Measurements from ENCODE around the gene NDEL1. TPM values are rescaled to one million over a fixed set of nuclear protein-coding genes. Genes with fewer than 3 reads are reported as not detected.

Gene NDEL1
- total RNA-seq, 4 donors from 2014 or later = 172 to 237 (median 230) TPM

DNA sequence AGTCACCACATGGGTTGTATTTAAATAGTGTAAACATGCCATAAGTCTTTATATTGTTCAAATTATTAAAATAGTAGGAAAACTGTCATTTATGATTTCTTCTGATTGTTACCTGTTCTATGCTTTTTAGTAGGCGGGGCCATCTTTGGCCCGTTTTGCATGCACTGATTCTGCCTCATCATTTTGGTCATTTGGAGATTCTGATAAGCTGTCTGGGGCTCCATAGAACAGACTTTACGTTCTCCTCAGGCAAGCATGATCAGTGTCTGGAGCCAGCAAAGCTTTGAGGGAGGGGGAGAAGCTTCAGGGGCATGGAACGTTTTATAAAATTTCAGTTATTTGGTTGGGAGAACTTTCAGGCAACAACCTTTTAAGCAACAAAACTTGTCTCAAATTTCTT, 8.8 kb downstream of the NDEL1 start:
- Histone ChIP-seq H3K27ac (no peak overlapping the region), H3K4me1 (peaks cover 47% of the 10 kb centered on the region), H3K9me3 (no peaks in the 10 kb centered on the region), H3K4me3 (no peak overlapping the region), H3K27me3 (no peaks in the 10 kb centered on the region), H3K36me3 (peaks cover 48% of the 10 kb centered on the region)
- TF ChIP-seq POLR2AphosphoS5 (IDR thresholded peaks at IDR 0.05) (no peak), EP300 (IDR thresholded peaks at IDR 0.05) (no peak), CTCF (IDR thresholded peaks at IDR 0.05) (no peak), POLR2A (IDR thresholded peaks at IDR 0.05) (no peak)
- 71% methylated on average over 4 of the region's 4 CpGs for WGBS
- DNase-seq (ENCODE audit: low spot score in 2 of 2) = no peak

DNA sequence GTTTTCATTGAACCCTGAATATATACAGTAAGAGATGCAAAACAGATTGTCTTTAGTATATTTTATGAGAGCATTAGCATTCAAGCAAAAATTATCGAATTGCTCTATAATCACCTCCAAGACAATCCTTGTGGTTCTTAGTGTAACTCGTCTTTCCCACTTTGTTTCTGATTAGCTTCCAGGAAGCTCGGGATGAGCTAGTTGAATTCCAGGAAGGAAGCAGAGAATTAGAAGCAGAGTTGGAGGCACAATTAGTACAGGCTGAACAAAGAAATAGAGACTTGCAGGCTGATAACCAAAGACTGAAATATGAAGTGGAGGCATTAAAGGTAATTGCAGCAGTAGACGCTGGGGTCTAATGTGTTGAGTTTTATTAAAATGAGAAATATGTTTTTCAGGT, 9.9 kb downstream of the NDEL1 start:
- peaks cover 55% of the 10 kb centered on the region for H3K36me3 ChIP-seq

DNA sequence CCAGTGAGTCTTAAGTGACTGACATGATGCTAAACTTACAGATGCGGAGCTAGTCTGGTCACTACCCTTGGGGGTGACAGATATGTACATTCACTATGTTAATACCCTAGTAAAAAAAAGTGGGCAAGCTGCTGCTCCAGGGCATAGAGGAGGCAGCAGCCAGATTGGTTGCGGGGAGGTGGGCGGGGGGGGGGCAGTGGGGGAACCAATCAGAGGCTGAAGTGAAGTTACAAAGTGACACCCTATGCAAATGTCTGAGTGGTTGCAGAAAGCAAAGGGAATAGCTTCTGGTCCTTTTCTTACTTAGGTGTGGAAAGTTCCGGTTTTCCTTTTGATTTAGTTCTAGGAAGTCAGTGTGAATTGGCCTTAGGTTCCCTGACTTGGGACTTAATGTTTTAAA, 12.1 kb downstream of the NDEL1 start:
- WGBS = 57% methylated on average over 4 of the region's 4 CpGs
- Histone ChIP-seq H3K4me3 (no peak overlapping the region), H3K4me1 (peaks cover 34% of the 10 kb centered on the region), H3K27ac (no peak overlapping the region), H3K9me3 (no peaks in the 10 kb centered on the region), H3K27me3 (no peaks in the 10 kb centered on the region), H3K36me3 (peaks cover 76% of the 10 kb centered on the region)
- no peak for DNase-seq (ENCODE audit: low spot score in 2 of 2)
- no peak for TF ChIP-seq POLR2A (IDR thresholded peaks at IDR 0.05)
- TF ChIP-seq POLR2AphosphoS5 (IDR thresholded peaks at IDR 0.05) = no peak
- TF ChIP-seq CTCF (IDR thresholded peaks at IDR 0.05) = no peak
- no peak for TF ChIP-seq EP300 (IDR thresholded peaks at IDR 0.05)

More for the DNA sequence above, 9.9 kb downstream of the NDEL1 start:
- TF ChIP-seq POLR2AphosphoS5 (IDR thresholded peaks at IDR 0.05) (no peak), POLR2A (IDR thresholded peaks at IDR 0.05) (no peak), EP300 (IDR thresholded peaks at IDR 0.05) (no peak), CTCF (IDR thresholded peaks at IDR 0.05) (no peak)
- Histone ChIP-seq H3K9me3 (no peaks in the 10 kb centered on the region), H3K27ac (no peak overlapping the region), H3K27me3 (no peaks in the 10 kb centered on the region), H3K4me1 (peaks cover 47% of the 10 kb centered on the region), H3K4me3 (no peak overlapping the region)
- DNase-seq (ENCODE audit: low spot score in 2 of 2) = no peak
- 55% methylated on average over 4 of the region's 4 CpGs for WGBS

DNA sequence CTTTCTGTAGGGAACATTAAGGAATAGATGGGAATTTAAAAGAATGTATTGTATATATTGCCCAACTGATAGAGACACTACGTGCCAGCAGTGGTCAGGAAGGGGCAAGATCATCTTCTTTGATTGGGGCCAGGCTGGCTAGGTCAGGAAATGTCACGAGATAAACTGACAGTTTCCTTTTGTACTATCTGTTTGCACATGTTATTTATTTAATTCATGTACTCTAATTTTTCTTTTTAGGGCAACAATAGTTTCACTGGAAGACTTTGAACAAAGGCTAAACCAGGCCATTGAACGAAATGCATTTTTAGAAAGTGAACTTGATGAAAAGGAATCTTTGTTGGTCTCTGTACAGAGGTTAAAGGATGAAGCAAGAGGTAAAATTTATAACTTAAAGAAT, 12.6 kb downstream of the NDEL1 start:
- Histone ChIP-seq H3K36me3 (peaks cover 81% of the 10 kb centered on the region), H3K27ac (no peak overlapping the region), H3K4me1 (peaks cover 34% of the 10 kb centered on the region), H3K9me3 (no peaks in the 10 kb centered on the region), H3K27me3 (no peaks in the 10 kb centered on the region), H3K4me3 (no peak overlapping the region)
- WGBS = 59% methylated on average over 3 of the region's 3 CpGs
- DNase-seq (ENCODE audit: low spot score in 2 of 2) = no peak
- TF ChIP-seq POLR2A (IDR thresholded peaks at IDR 0.05) (no peak), POLR2AphosphoS5 (IDR thresholded peaks at IDR 0.05) (no peak), CTCF (IDR thresholded peaks at IDR 0.05) (no peak), EP300 (IDR thresholded peaks at IDR 0.05) (no peak)

DNA sequence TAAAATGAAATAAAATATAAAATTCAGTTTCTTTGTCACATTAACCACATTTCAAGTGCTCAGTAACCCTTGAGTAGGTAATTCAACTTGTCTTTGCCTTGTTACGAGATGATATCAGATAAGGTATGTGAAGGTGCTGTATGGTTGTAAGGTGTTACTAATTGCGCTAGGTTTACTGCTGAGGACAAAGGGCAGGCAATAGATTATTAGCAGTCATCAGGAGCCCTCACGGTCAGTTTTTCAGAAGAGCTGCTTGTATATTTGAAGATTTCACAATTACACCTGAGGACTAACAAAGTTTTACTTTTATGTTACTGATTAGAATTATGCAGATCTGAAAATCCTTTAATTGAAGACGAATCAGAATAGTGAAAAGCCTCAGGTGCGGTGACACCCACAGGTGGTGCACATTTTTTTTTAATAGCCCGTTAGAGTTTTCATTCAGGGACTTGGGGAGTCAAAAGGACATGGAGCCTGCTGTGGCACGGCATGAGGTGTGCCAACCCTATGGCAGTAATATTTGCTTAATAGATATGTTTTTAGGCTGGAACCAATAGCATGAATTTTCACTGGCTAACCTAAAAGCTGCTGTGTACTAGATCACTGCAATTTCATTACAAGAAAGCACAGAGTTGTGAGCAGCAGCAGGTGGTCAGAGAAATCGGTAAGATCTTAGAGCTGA, 16.4 kb downstream of the NDEL1 start:
- H3K9me3 ChIP-seq = no peaks in the 10 kb centered on the region
- peaks cover 8% of the 10 kb centered on the region for H3K4me1 ChIP-seq
- no peaks in the 10 kb centered on the region for H3K27me3 ChIP-seq
- no peak overlapping the region for H3K27ac ChIP-seq
- peaks cover 85% of the 10 kb centered on the region for H3K36me3 ChIP-seq
- no peak overlapping the region for H3K4me3 ChIP-seq
- no peak for DNase-seq (ENCODE audit: low spot score in 2 of 2)
- no peak for TF ChIP-seq POLR2AphosphoS5 (IDR thresholded peaks at IDR 0.05)
- no peak for TF ChIP-seq CTCF (IDR thresholded peaks at IDR 0.05)
- TF ChIP-seq POLR2A (IDR thresholded peaks at IDR 0.05) = no peak
- no peak for TF ChIP-seq EP300 (IDR thresholded peaks at IDR 0.05)
- WGBS = 85% methylated on average over 8 of the region's 8 CpGs

All from suprapubic skin (tissue), 4 donors.